ENCODE results near the gene NR1I2.

NR1I2 gene

DNA sequence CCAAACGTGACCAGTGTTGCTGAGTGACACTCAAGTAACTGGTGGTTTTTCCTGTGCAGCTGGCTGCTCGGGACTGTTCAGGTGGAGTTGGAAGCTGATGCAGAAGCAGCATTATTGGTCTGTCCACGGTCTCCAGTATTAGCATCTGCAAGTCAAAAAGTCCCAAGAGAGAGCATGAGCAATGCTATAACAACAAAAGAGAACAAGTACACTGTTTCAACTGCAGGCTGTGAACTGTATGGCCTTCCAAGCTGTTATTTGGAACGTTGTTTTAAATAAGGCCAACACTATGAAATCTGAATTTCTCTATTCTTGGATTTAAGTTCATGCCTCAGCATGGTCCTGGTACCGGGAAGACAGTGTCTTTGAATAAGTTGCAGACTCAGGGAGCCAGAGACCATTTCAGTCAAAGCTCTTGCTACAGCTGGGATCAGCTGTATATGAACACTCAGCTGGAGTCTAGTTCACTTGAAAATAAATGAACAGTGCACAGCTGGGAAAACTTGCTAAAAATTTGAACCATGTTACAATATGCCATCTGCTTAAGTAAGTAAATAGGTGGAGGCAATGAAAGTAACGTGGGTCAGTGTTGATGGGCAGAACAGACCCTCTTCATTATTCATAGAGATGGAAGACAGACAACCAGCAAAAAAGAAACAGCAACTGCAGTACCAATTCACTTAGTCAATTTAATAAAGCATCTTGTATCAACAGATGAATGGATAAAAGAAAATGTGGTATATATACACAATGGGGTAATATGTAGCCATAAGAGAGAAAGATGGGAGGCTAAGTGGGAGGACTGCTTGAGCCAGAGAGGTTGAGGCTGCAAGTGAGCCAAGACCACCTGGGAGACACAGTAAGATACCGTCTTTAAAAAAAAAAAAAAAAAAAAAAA lies 45.1 kb downstream of the NR1I2 start:
- no peak for DNase-seq

DNA sequence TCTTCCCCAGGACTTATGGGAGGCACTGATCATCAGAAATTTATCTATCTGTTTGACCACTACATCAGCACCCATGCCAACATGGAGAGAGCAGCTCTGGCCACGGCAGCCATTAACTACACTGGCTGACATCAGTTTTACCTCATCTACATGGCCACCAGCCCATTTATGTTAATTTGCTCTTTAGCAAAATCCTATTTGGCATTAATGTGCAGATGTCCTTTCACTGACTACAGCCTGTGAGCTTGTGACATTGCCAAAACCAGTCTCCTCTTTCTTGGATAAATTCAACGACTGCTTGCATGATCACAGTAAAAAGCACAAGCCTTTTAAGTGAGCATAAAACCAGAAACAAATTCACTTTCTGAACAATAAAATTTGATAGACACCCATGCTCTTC lies 47.5 kb downstream of the NR1I2 start:
- no peak for DNase-seq

DNA sequence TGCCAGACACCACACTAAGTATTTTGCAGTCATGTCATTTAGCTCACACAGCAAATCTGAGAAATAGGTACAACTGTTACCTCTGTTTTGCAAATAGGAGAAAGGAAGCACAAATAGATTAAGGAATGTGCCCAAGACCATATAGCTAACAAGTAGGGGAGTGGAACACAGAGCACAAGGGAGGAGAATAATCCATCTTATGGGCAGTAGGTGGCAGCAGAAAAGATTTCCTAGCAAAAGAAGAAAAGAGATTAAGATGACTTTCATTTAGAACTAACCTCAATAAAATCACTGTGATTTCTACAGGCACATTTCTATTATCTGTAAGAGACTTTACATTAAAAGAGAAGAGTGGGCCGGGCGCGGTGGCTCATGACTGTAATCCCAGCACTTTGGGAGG lies 49.1 kb downstream of the NR1I2 start:
- no peak for DNase-seq

DNA sequence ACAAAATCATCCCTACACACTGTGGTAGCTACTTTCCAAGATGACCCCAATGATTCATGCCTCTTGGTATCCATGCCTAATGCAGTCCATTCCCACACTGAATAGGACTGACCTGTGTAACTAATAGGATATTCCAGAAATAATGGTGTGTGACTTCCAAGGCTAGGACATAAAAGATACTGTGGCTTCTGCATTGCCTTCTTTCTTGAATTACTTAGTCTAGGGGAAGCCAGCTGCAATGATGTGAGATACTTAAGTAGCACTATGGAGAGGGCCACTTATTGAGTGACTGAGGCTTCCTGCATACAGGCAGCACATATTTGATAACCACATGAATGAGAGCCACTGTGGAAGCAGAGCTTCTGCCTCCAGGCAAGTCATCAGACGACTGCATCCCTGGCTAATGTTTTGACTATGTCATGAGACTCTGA lies 50.1 kb downstream of the NR1I2 start:
- no peak for DNase-seq

DNA sequence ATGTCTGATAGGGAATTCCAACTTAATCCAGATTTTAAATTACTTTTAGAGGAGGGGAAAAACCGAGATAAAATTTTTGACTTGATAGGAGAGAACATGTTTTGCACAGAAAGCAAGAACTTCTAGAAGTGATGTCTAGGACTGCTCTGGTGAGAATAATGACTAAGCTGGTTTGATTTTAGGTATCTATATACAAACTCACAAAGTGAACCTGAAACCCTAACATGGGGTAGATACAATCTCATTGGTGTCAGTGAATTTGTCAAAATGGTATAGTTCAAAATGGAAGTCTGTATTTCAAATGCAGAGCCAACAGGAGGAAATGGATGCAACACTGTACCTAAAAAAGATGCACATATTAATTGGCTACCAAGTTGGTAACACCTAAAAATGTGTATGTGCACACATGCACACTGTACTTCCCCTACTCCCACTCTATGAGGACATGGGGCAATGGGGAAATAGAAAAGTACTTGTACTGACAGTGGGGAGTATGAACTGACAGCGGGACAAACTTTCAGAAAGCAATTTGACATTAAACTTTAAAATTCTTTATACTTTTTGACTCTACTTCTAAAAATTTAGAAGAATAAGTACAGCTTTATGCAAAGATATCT lies 53.0 kb downstream of the NR1I2 start:
- no peak for DNase-seq

DNA sequence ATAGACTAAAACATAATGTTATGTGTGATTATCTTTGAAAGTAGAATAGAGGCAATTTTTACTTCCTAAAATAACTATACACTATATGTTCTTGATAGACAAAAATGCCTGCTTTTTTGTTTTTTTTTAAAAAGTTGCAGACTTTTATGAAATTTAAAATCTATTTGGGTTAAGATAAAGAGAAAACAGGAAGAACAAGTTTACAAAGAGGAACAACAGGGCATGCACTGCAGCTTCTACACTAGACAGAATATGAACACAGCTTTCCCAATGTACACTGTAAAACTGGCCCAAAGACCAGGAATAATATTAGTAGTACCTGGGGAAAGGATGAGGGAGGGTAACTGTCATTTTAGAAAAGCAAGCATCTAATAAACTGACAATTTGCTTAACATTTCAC lies 53.7 kb downstream of the NR1I2 start:
- DNase-seq, result no peak

DNA sequence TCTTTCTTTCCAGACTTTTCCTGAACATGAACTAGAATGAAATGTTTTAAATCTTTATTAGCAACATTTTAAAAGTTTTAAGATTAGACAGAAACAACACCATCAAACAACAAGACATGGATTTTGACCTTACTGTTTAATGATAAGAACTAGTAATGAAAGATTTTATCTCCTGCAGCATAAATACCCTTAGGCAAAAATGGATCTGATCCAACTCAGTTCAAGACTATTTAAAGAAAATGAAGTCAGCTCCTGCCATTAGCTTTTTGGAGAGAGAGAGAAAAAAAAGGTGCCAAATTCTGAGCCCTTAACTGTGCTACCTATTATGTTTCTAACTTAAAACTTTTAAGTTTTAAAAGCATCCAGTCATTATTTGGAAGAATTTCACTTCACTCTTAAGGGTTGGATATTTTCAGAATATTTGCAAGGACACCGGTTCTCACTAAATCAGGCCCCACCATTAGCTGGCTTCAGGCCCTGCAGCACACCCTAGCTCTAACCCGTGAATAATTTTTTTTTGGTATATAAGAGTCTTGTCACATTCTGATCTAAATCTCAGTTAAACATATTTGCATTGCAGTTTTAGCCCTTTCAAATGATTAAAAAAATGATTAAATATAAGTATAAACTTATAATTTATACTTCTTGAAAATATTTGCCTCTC lies 60.0 kb downstream of the NR1I2 start:
- DNase-seq, result no peak

DNA sequence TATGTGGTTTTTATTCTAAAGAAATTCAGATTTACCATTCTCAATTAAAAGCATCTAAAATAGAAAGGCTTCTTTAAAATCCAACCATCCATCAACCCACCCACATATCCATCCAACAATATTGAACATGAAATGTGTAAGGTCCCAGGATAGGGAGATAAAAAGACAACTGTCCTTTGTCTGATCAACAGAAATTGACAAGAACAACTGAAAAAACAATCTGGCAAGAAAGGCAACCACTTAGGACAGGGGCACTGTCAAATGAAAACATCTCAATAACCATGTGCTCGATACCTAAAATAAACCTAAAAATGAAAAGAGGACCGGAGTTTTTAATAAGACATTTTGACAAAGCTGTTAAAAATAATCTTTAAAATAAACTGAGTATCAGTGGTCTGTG lies 67.2 kb downstream of the NR1I2 start:
- no peak for DNase-seq

DNA sequence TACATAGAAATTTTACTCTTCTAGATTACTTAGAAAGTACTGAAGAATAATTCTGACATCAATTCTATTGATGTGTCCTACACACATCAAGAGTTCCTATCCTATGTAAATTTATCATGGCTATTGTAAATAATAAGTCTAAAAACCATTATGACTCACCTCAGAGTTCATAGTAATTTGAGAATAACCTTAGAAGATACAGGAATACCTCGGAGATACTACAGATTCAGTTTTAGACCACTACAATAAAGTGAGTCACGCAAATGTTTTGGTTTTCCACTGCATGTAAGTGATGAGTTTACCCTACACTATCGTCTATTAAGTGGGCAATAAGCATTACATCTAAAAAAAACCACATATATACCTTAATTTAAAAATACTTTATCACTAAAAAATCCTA lies 74.8 kb downstream of the NR1I2 start:
- no peak for DNase-seq

DNA sequence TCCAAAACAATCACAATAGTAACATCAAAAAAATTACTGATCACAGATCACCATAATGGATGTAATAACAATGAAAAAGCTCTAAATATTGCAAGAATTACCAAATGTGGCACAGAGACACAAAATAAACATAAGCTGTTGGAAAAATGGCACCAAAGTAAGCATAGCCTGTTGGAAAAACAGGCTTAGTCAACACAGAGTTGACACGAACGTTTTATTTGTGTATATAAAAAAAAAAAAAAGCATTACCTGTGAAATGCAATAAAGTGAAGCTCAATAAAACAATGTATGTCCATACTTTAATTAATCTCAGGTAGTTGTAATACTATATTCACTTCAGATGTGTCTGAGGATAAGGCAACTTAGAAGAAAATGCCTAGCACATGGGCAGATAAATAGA lies 77.1 kb downstream of the NR1I2 start:
- DNase-seq, result no peak

DNA sequence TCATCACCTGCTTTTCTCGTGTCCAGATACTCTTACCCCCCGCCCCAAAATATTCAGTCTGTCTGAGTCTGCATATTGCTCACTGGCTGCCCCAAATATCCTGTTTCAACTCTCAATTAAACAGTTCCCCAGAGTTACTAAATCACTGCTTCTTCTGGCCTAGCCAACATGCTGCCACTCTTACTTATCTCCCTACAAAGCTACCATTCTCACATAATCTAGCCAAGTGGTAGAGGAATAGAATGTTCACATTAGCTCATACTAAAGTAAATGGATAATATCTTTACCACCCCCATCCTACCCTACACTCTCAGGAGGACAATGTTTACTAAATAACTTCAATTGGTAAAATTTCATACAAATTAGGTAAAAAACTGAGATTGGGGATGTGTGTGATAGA lies 77.8 kb downstream of the NR1I2 start:
- no peak for DNase-seq

DNA sequence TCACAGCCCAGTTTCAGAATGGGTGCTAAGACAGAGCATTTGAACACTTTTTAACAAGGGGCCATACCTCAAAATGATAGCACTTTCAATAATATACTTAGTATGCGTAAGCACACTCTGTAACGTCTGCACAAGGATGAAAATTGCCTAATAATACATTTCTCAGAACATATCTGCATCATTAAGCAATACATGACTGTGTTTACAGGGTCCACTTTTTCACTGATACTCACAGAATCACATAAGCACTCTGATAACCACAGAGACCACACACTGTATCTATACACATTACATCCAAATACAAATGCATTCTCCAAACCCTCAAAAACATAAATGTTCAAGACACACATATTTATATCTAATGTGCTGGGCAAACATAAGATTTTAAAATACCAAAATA lies 79.8 kb downstream of the NR1I2 start:
- no peak for DNase-seq

DNA sequence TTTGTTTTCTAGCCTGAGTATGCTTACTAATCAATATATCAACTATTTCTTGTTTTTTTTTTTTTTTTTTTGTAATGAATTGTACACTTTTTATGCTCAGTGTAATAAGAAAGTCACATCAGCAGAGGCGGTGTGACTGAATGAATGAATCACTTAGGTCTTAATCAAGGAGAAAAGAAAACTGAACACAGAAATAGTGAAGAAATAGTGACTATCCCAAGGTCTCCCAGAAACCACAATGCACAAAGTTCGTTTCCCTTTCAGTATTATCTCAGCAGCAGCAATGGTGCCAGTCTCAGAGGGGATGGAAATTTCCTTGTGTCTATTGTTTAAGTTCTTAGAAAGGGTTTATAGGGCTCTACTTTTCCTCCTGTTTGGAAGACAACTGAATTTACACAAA lies 80.7 kb downstream of the NR1I2 start:
- no peak for DNase-seq

DNA sequence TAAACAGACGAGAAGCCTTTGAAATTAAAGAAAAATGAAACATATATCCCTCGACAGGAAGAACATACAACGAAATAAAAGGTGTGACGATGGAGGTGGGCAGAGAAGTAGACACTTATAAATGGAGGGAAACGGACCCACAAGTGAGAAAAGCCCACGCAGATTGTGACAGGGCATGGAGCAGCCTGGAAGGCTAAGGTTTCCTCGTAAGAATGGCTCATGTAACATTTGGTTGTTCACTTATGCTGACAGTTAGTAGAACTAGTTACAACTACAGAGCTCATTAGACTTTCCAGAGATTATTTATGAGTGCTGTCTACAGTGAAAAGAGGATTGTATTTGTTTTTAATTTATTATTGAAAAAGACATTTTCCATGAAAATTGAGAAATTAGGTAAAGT lies 82.6 kb downstream of the NR1I2 start:
- DNase-seq, result no peak

Measured in cortex of kidney (tissue), 1 donor.